CD1c-positive myeloid dendritic cell (primary cell): ENCODE measurements around the gene CPNE7.
A peak's percentile ranks its signal among the peaks of the same experiment; 100 is the strongest.
"Not testable (repeated sequence)": the region's sequence is repeated elsewhere in the genome, so short reads cannot be mapped to it uniquely, and the experiment has no call there.

Source experiments
- DNase-seq: peaks from one replicate; pipeline ENCODE4 v3.0.0-alpha.2; 2016; ENCODE audit errors: extremely low spot score

Gene CPNE7

DNA sequence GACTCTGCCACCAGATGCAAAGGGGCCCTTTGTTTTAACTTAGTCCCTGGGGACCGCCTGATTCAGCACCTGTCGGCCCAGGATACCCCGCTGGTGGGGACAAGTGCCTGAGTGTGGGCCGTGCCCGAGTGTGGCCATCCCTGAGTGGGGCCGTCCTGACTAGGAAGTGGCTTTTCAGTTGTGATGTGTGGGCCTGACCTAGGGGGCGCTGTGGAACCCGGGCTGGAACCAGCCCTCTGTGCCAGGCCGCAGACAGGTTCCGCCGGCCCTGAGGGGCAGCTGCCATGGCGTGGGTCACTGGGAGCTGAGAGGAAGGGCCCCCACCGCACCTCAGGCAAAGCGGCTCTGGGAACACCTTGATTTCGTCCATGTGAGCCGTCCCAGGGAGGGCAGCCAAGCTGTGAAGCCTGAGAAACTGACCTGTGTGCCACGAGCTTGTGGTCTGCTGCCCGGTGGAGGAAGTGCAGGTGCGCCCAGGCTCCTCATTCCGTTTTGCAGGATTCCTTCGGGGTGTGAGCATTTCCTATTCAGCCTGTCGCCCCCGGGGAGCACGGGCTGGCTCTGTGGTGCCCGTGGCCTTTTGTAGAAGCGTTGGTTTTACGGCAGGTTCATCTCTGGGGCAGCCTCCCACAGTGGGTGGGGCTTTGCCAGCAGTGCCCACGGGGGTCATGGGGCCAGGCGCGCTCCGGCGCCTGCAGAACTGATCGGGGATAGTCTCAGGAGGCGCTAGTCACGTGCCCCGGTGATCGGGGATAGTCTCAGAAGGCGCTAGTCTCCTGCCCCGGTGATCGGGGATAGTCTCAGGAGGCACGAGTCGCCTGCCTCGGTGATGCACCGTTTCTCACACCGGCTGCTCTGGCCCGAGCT lies 9.8 kb upstream of the CPNE7 start:
- peak; percentile 74 for DNase-seq

DNA sequence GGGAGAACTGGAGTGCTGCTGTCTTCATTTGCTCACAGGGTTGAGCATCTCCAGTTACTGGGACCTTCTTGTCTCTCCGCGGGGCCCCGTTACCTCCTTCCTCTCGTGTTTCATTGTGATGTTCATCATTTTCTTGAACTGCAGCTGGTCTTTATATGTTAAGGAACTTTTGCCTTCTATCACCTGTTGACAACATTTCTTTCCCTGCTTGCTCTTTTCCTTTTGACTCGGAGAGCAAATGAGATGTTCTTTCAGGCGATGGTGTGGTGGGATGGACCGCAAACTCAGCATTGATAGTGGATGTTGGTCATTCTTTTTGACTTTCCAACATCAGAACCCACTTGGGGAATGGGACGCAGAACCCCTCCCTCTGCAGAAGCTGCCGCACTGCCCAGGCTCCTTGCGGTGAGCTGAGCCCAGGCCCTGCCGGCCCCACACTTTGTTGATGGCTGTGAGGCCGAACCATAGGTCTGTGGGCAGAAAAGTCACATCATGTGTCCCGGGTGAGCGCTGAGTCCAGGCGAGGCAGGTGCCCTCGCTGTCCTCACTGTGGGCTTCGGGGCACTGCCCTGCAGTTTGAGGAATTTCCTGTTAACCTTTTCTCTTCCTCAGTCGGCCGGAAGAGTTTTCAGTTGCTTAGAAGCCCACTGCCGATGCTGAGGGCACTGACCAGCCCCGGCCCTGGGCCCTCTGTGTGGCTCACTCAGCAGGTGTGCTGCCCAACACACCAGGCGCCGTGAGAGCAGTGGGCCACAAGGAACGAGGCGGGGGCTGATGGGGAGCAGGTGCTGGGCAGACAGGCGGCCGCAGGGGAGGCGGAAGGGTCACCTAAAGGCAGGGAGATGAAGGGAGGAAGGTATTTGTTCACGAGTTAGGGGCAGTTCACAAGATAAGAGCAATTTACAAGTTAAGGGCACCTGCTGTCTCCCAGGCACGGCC lies 7.6 kb upstream of the CPNE7 start:
- no peak for DNase-seq

DNA sequence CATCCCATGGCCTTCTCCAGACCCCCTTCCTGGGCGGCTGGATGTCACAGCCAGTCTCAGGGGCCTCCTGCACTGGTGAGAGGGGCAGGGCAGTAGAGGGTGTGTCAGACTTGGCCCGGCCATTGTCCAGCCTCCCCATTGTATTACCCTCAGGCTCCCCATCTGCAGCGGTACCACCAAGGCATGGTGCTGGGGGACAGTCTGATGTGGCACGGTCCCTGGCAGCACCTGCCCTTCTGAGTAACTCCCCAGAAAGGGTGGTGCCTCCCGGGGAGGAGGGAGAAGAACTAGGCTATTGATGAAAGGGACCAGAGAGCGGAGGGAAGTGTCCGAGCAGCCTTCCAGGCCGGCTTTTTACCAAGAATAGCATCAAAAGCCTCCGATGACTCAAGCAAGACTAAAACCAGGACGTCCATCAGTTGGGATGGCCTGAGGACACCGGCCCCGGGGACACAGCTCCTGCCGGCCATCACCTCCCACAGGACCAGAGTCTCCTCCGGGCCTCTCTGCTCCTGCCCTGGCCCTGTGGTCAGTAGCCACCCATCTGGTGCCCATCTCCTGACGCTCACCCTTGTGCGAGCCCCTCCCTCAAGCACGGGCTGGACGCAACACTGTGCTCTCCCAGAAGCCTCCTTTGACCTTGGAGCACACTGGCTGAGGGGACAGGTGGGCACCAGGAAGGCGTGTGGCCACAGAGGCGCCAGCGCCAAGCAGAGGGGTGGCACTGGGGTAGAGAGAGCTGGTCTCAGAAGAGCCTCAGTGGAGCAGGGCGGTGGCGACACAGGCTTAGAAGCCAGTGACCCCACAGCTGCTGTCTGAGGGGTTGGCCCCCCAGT lies 5.8 kb upstream of the CPNE7 start:
- DNase-seq: no peak

DNA sequence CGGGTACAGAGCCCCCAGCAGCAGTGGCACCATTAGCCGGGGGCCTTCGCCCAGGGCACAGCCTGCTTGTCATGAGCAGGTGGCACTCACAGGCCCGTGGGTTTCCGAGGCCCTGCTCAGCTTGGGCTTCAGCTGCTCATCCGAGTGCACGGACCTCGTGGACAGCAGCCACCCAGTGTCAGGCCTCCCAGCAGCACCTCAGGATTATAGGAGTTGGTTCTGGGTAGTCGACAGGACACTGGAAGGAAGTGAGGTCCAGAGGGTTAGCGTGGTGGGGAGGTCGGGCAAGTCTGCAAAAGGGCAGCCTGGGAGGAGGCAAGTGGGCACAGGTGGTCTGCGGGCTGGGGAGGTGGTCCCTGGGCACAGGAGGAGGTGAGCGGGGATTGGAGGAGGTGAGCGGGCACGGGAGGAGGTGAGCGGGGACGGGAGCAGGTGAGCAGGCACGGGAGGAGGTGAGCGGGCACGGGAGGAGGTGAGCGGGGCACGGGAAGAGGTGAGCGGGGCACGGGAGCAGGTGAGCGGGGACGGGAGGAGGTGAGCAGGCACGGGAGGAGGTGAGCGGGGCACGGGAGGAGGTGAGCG lies 5.1 kb upstream of the CPNE7 start:
- no peak for DNase-seq

DNA sequence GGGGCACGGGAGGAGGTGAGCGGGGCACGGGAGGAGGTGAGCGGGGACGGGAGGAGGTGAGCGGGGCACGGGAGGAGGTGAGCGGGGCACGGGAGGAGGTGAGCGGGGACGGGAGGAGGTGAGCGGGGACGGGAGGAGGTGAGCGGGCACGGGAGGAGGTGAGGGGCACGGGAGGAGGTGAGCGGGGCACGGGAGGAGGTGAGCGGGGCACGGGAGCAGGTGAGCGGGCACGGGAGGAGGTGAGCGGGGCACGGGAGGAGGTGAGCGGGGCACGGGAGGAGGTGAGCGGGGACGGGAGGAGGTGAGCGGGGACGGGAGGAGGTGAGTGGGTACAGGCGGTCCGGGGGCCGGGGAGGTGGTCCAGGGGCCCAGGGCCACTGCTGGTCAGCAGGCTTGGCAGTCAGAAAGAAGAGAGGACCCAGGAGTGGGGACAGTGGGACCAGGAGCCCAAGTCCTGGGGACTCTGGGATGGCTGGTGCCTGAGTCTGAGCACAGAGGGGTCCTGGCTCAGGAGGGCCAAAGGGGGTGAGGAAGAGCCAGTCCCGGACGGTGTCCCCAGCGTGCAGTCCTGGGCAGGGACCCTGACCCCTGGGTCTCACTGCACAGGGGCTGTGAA lies 4.5 kb upstream of the CPNE7 start:
- DNase-seq: not testable (repeated sequence)

DNA sequence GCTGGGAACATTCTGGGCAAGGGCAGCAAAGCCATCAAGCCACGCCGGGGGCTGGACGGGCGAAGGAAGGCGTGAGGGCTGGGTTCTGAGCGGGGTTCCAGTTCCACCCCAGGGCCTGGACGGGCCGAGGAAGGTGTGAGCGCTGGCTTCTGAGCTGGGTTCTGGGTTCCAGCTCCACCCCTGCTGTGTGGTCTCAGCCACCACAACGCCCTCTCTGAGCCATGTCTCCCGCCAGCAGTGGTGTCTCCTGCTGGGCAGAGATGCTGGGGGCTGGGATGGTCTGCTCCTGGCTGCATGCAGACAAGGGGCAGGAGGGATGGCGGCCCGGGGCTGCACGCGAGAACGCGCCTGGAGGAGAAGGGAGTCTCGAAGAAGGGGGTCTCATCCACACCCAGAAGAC lies 3.9 kb upstream of the CPNE7 start:
- no peak for DNase-seq

DNA sequence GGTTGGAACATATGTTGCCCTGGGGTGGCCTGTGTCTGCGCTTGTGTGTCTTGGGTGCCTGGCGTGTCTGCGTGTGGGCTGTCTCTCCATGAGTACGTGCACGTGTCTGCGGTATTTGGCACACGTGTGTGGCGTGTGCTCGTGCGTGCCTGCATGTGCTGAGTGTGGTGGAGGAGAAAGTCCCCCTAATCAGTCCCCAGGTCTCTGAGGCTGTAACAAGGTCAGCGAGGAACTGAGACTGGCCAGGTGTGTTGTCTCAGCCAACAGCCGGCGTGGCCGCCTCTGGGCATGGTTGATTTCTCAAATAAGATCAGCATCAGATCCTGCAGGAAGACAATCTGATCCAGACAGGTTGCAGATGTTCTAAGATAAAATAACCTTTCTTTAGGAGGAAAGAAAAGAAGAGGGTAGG lies 3.5 kb upstream of the CPNE7 start:
- DNase-seq: no peak

DNA sequence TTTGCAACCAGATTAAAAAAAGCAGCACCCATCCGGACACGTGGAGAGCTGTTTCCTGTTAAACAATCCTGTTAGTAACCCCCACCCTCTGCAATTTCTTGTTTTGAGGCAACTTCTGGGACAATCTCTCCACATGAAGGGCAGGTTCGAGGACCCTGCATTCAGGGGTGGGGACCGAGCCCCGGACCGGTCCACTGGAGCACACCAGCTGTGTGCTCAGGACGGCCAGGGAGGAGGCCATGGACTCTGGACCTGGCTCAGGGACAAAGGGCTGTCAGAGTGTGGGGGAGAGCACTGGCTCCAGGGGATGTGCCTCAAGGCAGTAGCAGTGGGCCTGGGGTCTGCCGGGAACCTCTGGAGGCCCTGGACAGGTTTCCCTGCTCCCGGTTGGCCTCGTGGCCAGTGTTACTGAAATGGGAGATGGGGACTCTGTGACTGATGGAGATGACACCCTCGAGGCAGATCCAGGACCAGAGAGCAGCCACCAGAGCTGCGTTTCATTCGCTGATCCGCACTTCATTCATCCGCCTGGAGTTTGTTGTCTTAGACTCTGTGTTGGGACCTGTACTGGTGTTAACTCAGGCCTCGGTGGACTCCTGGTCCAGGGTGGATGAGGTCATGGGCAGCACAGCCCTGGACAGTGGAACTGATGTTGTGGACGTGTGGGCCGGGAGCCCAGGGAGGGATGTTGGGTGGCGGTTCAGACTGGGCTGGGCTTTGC lies 2.9 kb upstream of the CPNE7 start:
- no peak for DNase-seq

DNA sequence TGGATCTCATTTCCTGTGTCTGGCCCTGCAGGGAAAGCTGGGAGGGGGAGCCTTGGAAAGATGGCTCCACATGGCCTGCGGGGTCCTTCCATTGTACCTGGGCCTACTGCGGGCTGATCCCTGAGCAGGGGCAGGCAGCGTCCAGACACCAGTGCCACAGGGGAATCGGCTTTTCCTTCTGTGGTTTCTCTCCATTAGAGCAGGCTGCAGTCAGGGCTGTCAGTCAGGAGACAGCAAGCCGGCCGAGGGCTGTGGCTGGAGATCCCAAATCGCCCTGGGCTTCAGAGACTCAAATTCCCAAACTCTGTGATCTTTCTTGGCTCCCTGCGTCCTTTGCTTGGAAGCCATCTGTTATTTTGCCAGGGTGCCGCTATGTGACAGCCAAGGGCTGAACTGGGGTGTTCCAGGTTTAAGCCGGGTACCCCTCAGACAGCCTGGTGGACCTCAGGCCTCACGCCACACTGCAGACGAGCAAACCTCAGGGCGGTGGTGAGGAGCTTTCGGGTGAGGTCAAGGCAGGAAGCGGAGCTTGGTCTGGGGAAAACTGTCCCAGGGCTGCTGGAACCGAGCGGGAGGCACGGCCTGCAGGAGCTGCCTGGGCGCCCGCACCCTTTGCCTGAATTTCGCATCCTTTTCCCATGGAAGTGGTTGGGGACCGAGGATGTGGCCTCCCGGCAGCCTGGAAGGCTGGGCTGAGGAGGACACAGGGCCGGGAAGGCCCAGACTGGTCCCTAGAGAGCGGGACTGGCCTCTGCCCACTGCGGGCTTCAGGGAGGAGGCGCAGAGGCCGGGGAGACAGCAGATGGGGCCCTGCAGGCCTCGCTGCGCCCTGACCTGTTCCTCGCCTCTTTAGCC lies 1.5 kb upstream of the CPNE7 start:
- DNase-seq: no peak

DNA sequence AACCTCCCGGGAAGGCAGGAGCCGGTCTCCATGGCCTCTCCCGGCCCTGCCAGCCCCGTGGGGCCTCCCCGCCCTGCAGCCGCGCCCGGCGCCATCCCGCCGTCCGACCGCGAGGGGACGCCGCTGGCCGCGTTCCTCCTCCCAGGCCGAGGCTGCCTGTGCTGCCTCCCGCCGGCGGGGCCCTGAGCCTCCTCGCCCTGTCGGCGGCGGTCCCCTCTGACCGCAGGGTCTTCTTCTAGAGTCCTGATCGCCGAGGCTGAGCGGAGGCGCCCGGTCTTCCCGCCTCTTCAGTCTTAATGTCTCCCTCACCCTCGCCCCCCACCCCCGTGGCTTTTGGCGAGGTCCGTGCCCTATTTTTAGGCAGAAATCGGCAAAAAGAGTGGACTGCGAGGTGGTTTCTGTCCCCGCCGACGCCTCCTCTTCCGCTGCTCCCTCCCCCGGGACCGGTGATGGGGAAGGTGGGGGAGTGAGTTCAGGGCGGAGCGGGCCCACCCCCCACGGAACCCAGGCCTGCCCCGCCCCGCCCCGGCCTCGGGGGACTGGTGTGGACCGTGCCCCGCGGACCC lies 794 bp upstream of the CPNE7 start:
- peak; percentile 74 for DNase-seq

DNA sequence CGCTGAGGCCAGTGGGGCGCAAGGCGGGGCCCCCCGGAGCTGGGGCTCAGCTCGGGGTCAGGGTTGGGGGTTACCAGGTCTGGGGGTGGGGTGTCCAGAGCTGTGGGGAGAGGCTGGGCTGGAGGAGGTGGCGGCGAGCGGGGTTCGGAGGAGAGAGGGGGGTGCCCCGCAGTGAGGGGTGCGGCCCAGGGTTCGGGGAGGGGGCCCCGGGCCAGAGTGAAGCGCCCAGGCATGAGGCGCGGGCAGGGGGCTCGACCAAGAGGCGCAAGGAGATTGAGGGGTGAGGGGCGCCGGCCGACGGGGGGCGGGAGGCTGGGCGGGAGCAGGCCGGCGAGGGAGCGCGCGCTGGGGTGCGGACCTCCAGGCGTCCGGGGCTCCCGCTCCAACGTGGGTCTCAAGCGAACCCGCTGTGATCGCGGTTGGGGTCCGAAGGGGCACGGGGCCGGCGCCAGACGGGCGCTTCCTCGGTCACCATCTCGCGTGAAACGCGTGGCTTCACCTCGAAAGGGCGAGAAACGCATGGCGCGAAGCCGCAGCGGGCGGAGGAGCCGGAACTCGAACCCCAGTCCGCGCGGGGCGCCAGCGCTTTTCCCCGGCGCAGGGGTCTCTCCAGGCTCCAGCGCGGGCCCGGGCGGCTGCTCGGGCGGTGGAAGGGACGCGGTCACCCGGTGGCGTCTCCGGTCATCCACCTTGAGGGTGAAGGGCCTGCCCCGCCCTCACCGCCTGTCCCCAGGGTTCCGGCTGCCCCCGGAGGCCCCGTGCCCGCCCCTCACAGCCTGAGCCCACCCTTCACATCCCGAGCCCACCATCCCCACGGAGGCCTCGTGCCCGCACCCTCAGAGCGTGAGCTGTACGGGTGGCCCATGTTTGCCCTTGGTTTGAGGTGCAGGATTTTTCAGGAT lies 846 bp downstream of the CPNE7 start:
- DNase-seq: no peak

DNA sequence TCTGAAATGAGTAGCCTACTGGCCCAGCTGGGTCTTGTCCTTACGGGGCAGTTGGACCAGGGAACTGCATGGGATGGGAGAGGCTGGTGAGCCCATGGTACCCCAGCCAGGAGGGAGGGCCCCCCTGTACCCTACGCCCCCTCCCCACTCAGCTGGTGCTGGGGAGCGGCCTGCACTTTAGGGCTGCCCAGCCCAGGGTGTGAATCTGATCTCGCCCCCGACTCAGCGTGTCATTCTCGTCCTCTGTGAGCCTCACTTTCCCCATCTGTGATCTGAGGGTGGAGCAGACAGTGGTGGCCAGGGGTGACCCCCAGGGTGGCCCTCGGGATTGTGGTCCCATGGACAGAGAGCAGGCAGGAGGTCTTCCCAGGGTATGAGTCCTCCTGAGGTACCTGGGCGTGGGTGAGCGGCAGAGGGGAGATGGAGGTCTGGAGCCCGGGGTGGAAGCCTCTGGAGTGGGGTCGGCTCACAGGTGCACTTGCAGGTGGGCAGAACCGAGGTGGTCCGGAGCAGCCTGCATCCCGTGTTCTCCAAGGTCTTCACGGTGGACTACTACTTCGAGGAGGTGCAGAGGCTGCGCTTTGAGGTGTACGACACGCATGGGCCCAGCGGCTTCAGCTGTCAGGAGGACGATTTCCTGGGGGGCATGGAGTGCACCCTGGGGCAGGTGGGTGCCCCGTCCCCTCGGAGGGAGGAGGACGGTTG lies 1.6 kb downstream of the CPNE7 start:
- no peak for DNase-seq

DNA sequence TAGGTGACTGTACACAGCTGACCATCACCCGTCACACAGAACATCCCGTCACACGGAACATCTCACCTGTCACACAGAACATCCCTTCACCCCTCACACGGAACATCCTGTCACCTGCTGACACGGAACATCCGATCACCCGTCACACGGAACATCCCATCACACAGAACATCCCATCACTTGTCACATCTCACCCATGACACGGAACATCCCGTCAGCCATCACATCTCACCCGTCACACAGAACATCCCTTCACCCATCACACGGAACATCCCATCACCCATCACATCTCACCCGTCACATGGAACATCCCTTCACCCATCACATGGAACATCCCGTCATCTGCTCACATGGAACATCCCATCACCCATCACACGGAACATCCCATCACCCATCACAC lies 3.8 kb downstream of the CPNE7 start:
- no peak for DNase-seq

DNA sequence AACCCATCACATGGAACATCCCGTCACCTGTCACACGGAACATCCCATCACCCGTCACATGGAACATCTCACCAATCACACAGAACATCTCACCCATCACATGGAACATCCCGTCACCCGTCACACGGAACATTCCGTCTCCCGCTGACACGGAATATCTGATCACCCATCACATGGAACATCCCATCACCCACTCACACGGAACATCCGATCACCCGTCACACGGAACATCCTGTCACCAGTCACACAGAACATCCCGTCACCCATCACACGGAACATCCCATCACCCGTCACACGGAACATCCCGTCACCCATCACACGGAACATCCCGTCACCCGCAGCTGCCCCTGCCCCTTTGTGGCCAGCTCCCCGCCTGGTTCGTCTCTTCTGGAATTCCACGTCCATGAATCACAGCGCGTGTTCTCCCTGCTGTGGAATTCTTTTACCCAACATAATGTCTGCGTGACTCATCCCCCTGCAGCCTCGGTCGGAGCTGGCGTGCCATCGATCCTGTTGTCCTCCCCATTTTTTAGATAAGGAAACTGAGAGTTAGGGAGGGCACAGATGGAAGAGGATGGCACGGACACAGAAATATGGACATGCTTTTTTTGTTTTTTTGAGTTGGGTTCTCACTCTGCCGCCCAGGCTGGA lies 5.6 kb downstream of the CPNE7 start:
- DNase-seq: no peak

DNA sequence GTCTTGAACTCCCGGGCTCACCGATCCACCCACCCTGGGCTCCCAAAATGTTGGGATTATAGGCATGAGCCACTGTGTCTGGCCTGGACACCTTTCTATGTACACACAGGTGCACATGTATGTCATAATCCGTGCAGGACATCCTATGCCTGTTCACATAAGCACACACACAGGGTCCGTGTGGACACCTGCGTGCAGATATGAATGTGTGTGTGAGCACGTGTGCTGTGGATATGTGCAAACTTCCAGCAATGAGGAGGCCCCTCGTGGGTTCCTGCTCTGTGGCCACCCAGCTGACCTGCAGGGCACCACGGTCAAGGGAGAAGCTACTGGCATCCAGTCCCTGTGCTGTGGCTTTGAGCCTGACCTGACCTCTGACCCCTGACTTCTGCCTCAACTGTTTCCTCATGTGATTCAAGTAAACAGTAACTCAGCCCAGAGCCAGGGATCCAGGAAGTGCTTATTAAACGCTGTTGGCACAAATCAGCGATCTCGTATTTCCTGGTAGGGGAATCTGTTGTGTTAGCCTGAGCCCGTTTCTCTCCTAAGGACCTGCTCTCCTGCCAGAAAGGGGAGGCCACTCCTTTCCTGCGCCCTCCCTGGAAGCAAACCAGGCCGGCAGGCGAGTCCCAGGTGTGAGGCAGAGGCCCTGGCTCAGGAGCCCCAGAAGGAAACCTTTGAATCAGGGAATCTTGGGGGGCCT lies 6.5 kb downstream of the CPNE7 start:
- peak; percentile 32 for DNase-seq

DNA sequence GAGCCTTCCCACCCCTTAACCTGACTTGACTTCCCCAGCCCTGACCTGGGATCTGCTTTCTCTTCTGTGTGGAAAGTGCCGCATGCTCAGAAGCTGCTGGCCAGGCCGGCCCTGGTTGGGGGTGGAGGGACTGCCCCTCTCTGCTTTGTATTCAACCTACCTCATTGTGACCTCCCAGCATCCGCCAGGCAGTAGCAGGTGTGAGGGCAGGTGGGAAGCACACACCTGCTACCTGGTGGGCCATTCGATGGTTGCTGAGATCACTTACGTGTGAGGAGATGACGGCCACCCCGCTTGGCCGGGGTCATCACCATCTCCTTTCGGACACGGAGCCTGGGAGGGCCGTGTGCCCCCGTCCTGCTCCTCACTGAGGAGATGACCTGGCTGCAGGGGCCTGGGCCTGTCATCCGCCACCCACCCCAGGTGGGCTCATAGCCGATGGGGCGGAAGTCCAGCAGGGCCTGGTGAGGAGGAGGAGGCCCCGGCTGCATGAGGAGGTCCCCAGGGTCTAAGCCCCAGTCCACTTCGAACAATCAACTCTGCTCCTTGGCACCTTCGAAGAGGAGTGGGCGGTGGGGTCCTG lies 7.1 kb downstream of the CPNE7 start:
- no peak for DNase-seq
